GM21423 (cell line): ENCODE measurements around the gene MYH6.

Experiments used
- ATAC-seq: cut with Tn5 transposase; IDR thresholded peaks from one replicate; pipeline ENCODE4 v1.9.1; 2021; ENCODE audit warnings: mild to moderate bottlenecking, moderate library complexity; ENCODE audit not compliant: unreplicated experiment

The MYH6 gene

GRCh38 chr14:23360496-23360895, 47.6 kb downstream of the MYH6 start:
- no peak for ATAC-seq

- no peak for ATAC-seq
Measured at GRCh38 chr14:23359722-23360447, 48.2 kb downstream of the MYH6 start.

- ATAC-seq = no peak
Measured at GRCh38 chr14:23359167-23359626, 48.9 kb downstream of the MYH6 start.

GRCh38 chr14:23358553-23359166, 49.4 kb downstream of the MYH6 start:
- ATAC-seq = no peak

- no peak for ATAC-seq
Measured at GRCh38 chr14:23358042-23358441, 50.0 kb downstream of the MYH6 start.

GRCh38 chr14:23357261-23357660, 50.8 kb downstream of the MYH6 start:
- no peak for ATAC-seq

GRCh38 chr14:23356662-23357061, 51.4 kb downstream of the MYH6 start:
- no peak for ATAC-seq

GRCh38 chr14:23355871-23356435, 52.1 kb downstream of the MYH6 start:
- no peak for ATAC-seq

GRCh38 chr14:23354990-23355389, 53.1 kb downstream of the MYH6 start:
- no peak for ATAC-seq

GRCh38 chr14:23353433-23353780, 54.7 kb downstream of the MYH6 start:
- ATAC-seq = no peak

GRCh38 chr14:23352506-23353432, 55.3 kb downstream of the MYH6 start, which contains the start of gene SLC22A17:
TSS of gene SLC22A17 (minus strand) at chr14:23352887.
- no peak for ATAC-seq

- ATAC-seq = no peak
Measured at GRCh38 chr14:23351681-23352505, 56.2 kb downstream of the MYH6 start.

GRCh38 chr14:23349156-23349845, 58.8 kb downstream of the MYH6 start:
- ATAC-seq = no peak

GRCh38 chr14:23348297-23348655, 59.8 kb downstream of the MYH6 start:
- ATAC-seq = no peak

- no peak for ATAC-seq
Measured at GRCh38 chr14:23347406-23348296, 60.4 kb downstream of the MYH6 start.

GRCh38 chr14:23346693-23347405, 61.2 kb downstream of the MYH6 start:
- ATAC-seq = no peak

GRCh38 chr14:23345987-23346692, 61.9 kb downstream of the MYH6 start:
- no peak for ATAC-seq

- ATAC-seq = no peak
Measured at GRCh38 chr14:23344481-23344880, 63.6 kb downstream of the MYH6 start.
